Activated T-helper 1 cell treated with anti-CD3 and anti-CD28 coated beads, Interleukin-12 subunit alpha, Interleukin-12 subunit beta, Interleukin-2, Interleukin-4 antibody, amounts not matched to agents 30 ng/mL and 10 ng/mL and 1 ng/mL, durations not matched to agents 14 hours and 24 hours and 36 hours (primary cell): ENCODE results near the gene KCNG2. TPM values are rescaled to one million over a fixed set of nuclear protein-coding genes. Genes with fewer than 3 reads are reported as not detected.

Source experiments
- DNase-seq: peaks from one replicate; pipeline ENCODE4 v3.0.0; 2021; ENCODE audit warnings: low spot score
- H3K27ac Mint-ChIP-seq: one replicate; pipeline ENCODE4 v1.8.0; 2021; ENCODE audit warnings: mild to moderate bottlenecking, mixed read lengths
- H3K27me3 Mint-ChIP-seq: one replicate; pipeline ENCODE4 v1.8.0; 2022; ENCODE audit warnings: mild to moderate bottlenecking, moderate library complexity, mixed read lengths; ENCODE audit not compliant: insufficient read depth
- H3K36me3 Mint-ChIP-seq: one replicate; pipeline ENCODE4 v1.8.0; 2021; ENCODE audit warnings: low read depth, mixed read lengths
- H3K4me1 Mint-ChIP-seq: one replicate; pipeline ENCODE4 v1.8.0; 2021; ENCODE audit warnings: low read depth, mixed read lengths
- H3K4me3 Mint-ChIP-seq: one replicate; pipeline ENCODE4 v1.8.0; 2021; ENCODE audit warnings: mild to moderate bottlenecking, moderate library complexity, mixed read lengths
- H3K9me3 Mint-ChIP-seq: one replicate; pipeline ENCODE4 v1.8.0; 2021; ENCODE audit warnings: mixed read lengths
- intact Hi-C: fragments of 100-400 bp; cut with micrococcal nuclease; formaldehyde crosslinking; loops from one replicate; pipeline ENCODE4 v1.15.1; 2024
- total RNA-seq: library from RNA; stranded (reverse); gene quantifications from 2 replicates; pipeline ENCODE4 v1.2.3, GENCODE V29; 2022

KCNG2 gene
- total RNA-seq, 1 donor from 2014 or later = not detected

- DNase-seq = no peak
- Mint-ChIP-seq H3K27ac (no peak overlapping the region), H3K9me3 (no peaks in the 10 kb centered on the region), H3K4me3 (no peak overlapping the region), H3K36me3 (no peaks in the 10 kb centered on the region), H3K27me3 (peaks cover 51% of the 10 kb centered on the region), H3K4me1 (peaks cover 13% of the 10 kb centered on the region)
- intact Hi-C loops = loop anchor here (10.0 kb wide), 2 partner anchors 154 to 194 kb away; partner anchors contain the start of gene TXNL4A
Observed at GRCh38 chr18:79790996-79791972, 6.5 kb upstream of the KCNG2 start.

- Mint-ChIP-seq H3K27ac (no peak overlapping the region), H3K4me3 (no peak overlapping the region), H3K36me3 (peaks cover 2% of the 10 kb centered on the region), H3K27me3 (peaks cover 51% of the 10 kb centered on the region), H3K4me1 (peaks cover 15% of the 10 kb centered on the region), H3K9me3 (no peaks in the 10 kb centered on the region)
- intact Hi-C loops = loop anchor here (10.0 kb wide), 2 partner anchors 152 to 192 kb away; partner anchors contain the start of gene TXNL4A
- DNase-seq = no peak
Observed at GRCh38 chr18:79792096-79792987, 5.4 kb upstream of the KCNG2 start.

- Mint-ChIP-seq H3K4me3 (no peak overlapping the region), H3K27me3 (peaks cover 49% of the 10 kb centered on the region), H3K9me3 (no peaks in the 10 kb centered on the region), H3K36me3 (peaks cover 2% of the 10 kb centered on the region), H3K27ac (no peak overlapping the region), H3K4me1 (peaks cover 18% of the 10 kb centered on the region)
- intact Hi-C loops = loop anchor here (10.0 kb wide), 2 partner anchors 152 to 192 kb away; partner anchors contain the start of gene TXNL4A
- no peak for DNase-seq
Observed at GRCh38 chr18:79792988-79793355, 4.8 kb upstream of the KCNG2 start.

- Mint-ChIP-seq H3K4me3 (no peak overlapping the region), H3K27me3 (peaks cover 58% of the 10 kb centered on the region), H3K4me1 (peaks cover 24% of the 10 kb centered on the region), H3K9me3 (no peaks in the 10 kb centered on the region), H3K36me3 (peaks cover 2% of the 10 kb centered on the region), H3K27ac (no peak overlapping the region)
- intact Hi-C loops = loop anchor here (10.0 kb wide), 2 partner anchors 150 to 190 kb away; partner anchors contain the start of gene TXNL4A
- DNase-seq = no peak
Observed at GRCh38 chr18:79794846-79795245, 2.9 kb upstream of the KCNG2 start.

GRCh38 chr18:79795446-79795845 is 2.3 kb upstream of the KCNG2 start:
- Mint-ChIP-seq H3K4me3 (no peak overlapping the region), H3K4me1 (peaks cover 27% of the 10 kb centered on the region), H3K36me3 (peaks cover 2% of the 10 kb centered on the region), H3K27me3 (peaks cover 57% of the 10 kb centered on the region), H3K9me3 (no peaks in the 10 kb centered on the region), H3K27ac (no peak overlapping the region)
- DNase-seq = no peak
- intact Hi-C loops = loop anchor here (10.0 kb wide), 2 partner anchors 149 to 189 kb away; partner anchors contain the start of gene TXNL4A

GRCh38 chr18:79796016-79796415 is 1.7 kb upstream of the KCNG2 start:
- intact Hi-C loops = loop anchor here (10.0 kb wide), 2 partner anchors 149 to 189 kb away; partner anchors contain the start of gene TXNL4A
- peaks cover 52% of the 10 kb centered on the region for H3K27me3 Mint-ChIP-seq
- H3K9me3 Mint-ChIP-seq = no peaks in the 10 kb centered on the region
- H3K4me1 Mint-ChIP-seq = peaks cover 25% of the 10 kb centered on the region
- no peak overlapping the region for H3K27ac Mint-ChIP-seq
- no peak overlapping the region for H3K4me3 Mint-ChIP-seq
- DNase-seq = no peak
- H3K36me3 Mint-ChIP-seq = peaks cover 2% of the 10 kb centered on the region

- Mint-ChIP-seq H3K36me3 (peaks cover 2% of the 10 kb centered on the region), H3K4me1 (peaks cover 18% of the 10 kb centered on the region), H3K9me3 (no peaks in the 10 kb centered on the region), H3K4me3 (peak overlapping the region; percentile 55), H3K27ac (no peak overlapping the region), H3K27me3 (peaks cover 46% of the 10 kb centered on the region)
- no peak for DNase-seq
- intact Hi-C loops = loop anchor here (10.0 kb wide), 2 partner anchors 148 to 188 kb away; partner anchors contain the start of gene TXNL4A
Observed at GRCh38 chr18:79796531-79797405, 970 bp upstream of the KCNG2 start.

DNA sequence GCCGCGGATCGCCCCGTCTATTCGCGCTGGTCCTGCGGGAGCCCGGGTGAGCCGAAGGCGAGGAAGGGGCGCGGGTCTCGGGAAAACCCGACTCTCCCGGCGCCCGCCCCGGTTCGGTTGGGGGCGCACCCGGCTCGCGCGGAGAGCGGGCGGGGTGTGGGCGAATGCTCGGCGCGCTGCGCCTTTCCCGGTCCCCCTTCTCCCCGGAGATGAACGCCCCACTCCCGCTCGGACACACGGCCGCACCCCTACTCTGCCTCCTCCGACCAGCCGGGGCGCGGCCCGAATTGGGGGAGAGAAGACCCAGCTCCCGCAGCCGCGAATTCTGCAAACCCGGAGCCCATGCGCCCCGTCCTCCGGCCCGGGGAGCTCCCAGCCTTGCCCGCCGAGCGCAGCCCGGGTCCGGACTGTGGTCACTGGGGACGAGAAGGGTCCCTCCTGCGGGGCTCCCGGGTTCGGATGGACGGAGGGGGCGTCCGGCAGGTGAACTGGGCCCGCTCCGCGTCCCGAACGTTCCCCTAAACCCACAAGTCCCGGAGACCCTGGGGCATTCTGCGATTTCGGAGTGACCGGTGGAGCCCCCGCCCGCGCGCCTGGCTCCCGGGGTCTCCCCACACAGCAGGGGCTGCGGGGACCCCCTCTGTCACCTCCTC is 734 bp downstream of the KCNG2 start:
- H3K27me3 Mint-ChIP-seq = peaks cover 33% of the 10 kb centered on the region
- intact Hi-C loops = loop anchor here (10.0 kb wide), 2 partner anchors 146 to 186 kb away; partner anchors contain the start of gene TXNL4A
- H3K4me3 Mint-ChIP-seq = no peak overlapping the region
- H3K27ac Mint-ChIP-seq = no peak overlapping the region
- no peak for DNase-seq
- peaks cover 2% of the 10 kb centered on the region for H3K36me3 Mint-ChIP-seq
- peaks cover 14% of the 10 kb centered on the region for H3K4me1 Mint-ChIP-seq
- H3K9me3 Mint-ChIP-seq = no peaks in the 10 kb centered on the region

GRCh38 chr18:79798999-79799370 is 1.2 kb downstream of the KCNG2 start:
- no peak overlapping the region for H3K27ac Mint-ChIP-seq
- H3K4me3 Mint-ChIP-seq = no peak overlapping the region
- peaks cover 30% of the 10 kb centered on the region for H3K27me3 Mint-ChIP-seq
- H3K36me3 Mint-ChIP-seq = peaks cover 2% of the 10 kb centered on the region
- H3K9me3 Mint-ChIP-seq = no peaks in the 10 kb centered on the region
- DNase-seq = no peak
- peaks cover 14% of the 10 kb centered on the region for H3K4me1 Mint-ChIP-seq
- intact Hi-C loops = loop anchor here (10.0 kb wide), 2 partner anchors 146 to 186 kb away; partner anchors contain the start of gene TXNL4A

DNA sequence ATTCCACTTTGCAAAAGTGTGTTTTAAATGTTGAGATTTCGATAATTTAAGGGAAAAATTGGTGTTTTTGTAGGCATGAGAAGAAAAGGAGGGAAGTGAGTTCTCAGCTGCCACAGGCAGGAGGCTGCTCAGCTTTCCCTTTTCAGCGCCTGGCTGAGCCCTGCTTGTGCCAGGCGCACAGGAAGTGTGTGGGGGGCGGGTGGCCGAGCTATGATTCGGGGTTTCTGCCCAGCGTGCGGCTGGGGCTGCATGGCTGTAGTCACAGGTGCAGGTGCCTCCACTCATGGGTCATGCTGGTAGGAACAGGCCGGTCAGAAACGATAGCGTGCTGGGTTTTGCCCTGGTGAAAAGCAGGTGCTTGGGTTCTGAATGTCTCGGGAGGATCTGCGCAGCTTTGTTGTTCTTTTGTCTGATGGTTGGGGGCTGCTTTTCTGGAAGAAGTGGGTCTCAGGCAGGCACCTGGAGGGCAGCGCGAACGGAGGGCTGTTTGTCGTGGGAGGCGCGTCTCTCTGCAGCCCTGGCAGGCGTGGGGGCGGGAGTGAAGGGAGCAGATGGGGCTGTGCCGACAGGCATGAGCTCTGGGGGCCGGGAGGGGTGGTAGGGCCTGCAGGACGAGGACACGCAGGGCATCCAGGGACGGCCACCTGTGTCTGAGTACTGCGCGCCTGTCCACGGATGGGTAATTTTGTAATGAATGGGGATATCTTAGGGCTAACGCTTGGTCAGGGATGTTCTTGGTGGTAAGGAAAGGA is 2.1 kb downstream of the KCNG2 start:
- DNase-seq = no peak
- Mint-ChIP-seq H3K27me3 (peaks cover 30% of the 10 kb centered on the region), H3K36me3 (peaks cover 2% of the 10 kb centered on the region), H3K9me3 (no peaks in the 10 kb centered on the region), H3K4me3 (no peak overlapping the region), H3K4me1 (peaks cover 14% of the 10 kb centered on the region), H3K27ac (no peak overlapping the region)
- intact Hi-C loops = loop anchor here (10.0 kb wide), 2 partner anchors 145 to 185 kb away; partner anchors contain the start of gene TXNL4A
